RWPE1 (cell line): ENCODE results near the gene PCDH9.

Source experiments
- CTCF ChIA-PET: fragments of 350-600 bp; sonication (Branson Sonifier 250); formaldehyde crosslinking; extraction: SDS; loops from one replicate; lab custom pipeline; 2021; lab: Yijun Ruan, JAX
- POLR2A ChIA-PET: fragments of 400-600 bp; formaldehyde crosslinking; extraction: SDS; loops from one replicate; lab custom pipeline; 2020; ENCODE audit warnings: antibody characterized with exemption; ENCODE audit not compliant: low non-redundant PET; lab: Yijun Ruan, JAX
- DNase-seq: peaks from one replicate; pipeline ENCODE4 v3.0.0; 2012; ENCODE audit warnings: low spot score
- H3K27ac ChIP-seq: fragments of 450-650 bp; 2 replicates; pipeline ENCODE4 v1.5.1; 2017
- CTCF ChIP-seq: fragments of 450-650 bp; conservative IDR thresholded peaks from 2 replicates; pipeline ENCODE4 v1.5.1; 2017; ENCODE audit warnings: low read depth, mild to moderate bottlenecking

PCDH9 gene

DNA sequence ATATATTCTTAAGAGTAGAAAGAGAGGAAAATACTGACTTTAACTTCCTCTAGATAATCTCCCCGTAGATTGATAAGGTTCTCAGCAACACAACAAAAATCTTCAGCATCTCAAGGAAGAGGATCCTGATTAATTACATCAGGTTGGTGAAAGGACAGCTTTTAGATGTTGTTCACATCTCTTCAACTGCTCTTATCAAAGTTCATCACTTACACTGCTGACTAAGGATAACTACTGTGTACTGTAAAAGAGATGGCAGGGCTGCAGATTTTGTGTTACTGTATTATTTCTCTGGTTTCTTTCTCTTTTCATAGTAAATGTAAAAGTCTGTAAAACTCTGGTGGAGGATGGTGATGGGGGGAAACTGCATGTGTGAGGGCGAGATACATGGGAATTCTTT lies 133.7 kb downstream of the PCDH9 start:
- ChIA-PET POLR2A (no interaction called here), CTCF (no interaction called here)
- no peak for DNase-seq
- no peak for TF ChIP-seq CTCF
- H3K27ac ChIP-seq = no peak overlapping the region

DNA sequence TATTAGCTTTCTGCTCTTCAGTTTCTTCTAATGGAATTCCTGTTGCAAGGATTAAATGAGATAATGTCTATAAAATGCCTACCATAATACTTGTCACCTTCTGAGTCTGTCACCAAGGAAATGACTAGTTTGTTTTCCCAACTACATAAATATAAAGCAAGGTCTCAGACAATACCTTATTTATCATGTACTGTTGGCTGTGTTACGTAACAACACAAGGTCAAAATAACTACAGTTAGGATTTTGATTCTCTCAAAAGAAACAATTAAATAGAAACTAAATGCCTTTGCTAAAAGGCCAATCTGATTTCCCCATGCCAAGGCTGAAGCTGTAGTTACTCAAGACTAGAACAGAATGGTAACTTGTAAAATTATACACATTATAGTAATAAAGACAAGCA lies 134.5 kb downstream of the PCDH9 start:
- DNase-seq = no peak
- no peak for TF ChIP-seq CTCF
- POLR2A ChIA-PET = no interaction called here
- H3K27ac ChIP-seq = no peak overlapping the region
- CTCF ChIA-PET = no interaction called here

GRCh38 chr13:67094952-67095351 lies 135.2 kb downstream of the PCDH9 start:
- ChIA-PET POLR2A (no interaction called here), CTCF (no interaction called here)

DNA sequence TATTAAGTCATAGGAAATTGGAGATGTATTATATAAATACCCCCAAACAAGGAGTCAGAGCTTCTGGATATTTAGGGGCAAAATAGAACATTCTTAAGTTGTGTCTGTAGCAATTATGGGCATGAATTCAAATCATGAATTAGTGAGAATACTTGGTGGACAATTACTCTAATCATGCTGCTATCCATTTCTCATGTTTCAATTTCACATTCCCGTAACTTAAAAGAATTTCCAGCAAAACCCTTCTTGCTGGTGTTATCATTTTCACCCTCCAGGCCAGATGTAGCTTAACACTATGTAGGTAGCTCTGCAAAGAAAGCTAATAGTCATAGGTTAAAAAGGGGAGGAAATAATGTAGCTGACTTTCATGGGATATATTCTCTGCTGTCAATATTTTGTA lies 136.1 kb downstream of the PCDH9 start:
- H3K27ac ChIP-seq = no peak overlapping the region
- POLR2A ChIA-PET = no interaction called here
- no peak for TF ChIP-seq CTCF
- DNase-seq = no peak
- CTCF ChIA-PET = no interaction called here

More at GRCh38 chr13:67094952-67095351, 135.2 kb downstream of the PCDH9 start:
- no peak for TF ChIP-seq CTCF
- no peak overlapping the region for H3K27ac ChIP-seq
- no peak for DNase-seq

GRCh38 chr13:67091603-67092002 lies 138.5 kb downstream of the PCDH9 start:
- ChIA-PET CTCF (no interaction called here), POLR2A (no interaction called here)
- no peak overlapping the region for H3K27ac ChIP-seq

DNA sequence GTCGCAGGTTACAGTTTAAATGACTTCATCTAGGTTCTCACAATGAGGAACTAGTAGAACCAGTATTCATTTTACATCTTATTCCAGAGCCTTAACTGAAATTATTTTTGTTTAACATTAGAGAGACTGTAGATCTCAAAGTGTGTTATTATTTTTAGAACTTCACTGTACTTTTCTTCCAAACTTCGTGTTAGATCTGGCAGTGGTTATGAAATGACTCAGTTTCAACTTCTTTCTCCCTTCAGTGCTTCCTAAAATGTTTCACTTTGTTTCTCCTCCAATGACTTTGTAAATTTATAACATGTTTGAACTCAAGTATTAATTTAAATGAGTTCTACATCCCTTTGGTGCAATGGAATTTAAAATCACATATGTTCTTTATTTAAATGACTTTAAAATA lies 139.3 kb downstream of the PCDH9 start:
- CTCF ChIA-PET = interaction anchor here (0.9 kb wide), 1 partner anchor 23 kb away, joined by 3 read pairs; no protein-coding TSS in a partner anchor
- DNase-seq = no peak
- POLR2A ChIA-PET = no interaction called here
- no peak for TF ChIP-seq CTCF
- H3K27ac ChIP-seq = no peak overlapping the region

More at GRCh38 chr13:67091603-67092002, 138.5 kb downstream of the PCDH9 start:
- no peak for DNase-seq
- no peak for TF ChIP-seq CTCF
